IMR-90 (cell line): Measurements from ENCODE around the gene MAP6. TPM values are rescaled to one million over a fixed set of nuclear protein-coding genes. Genes with fewer than 3 reads are reported as not detected.

Experiments used
- ATAC-seq: fragments of 200-7000 bp; cut with Tn5 transposase; 2 replicates; pipeline ENCODE4 v1.9.1; 2020; ENCODE audit warnings: low read depth, mild to moderate bottlenecking, moderate library complexity
- BruUV-seq: library from RNA; stranded (reverse); fragments of 400-500 nt; replicated peaks from 2 replicates; lab custom pipeline; 2021; lab: Mats Ljungman, UMichigan
- CTCF ChIA-PET: fragments of 300-600 bp; formaldehyde crosslinking; extraction: SDS; loops from one replicate; lab custom pipeline; 2021; ENCODE audit warnings: antibody characterized with exemption; lab: Yijun Ruan, JAX
- POLR2A ChIA-PET: fragments of 300-600 bp; sonication (Branson Sonifier 250); formaldehyde crosslinking; loops from one replicate; lab custom pipeline; 2022; ENCODE audit warnings: antibody characterized with exemption; ENCODE audit not compliant: unreplicated experiment; lab: Charles Lee
- DNase-seq: peaks from one replicate; pipeline ENCODE4 v3.0.0; 2013
- H2AFZ ChIP-seq: replicated peaks from 2 replicates; pipeline ENCODE3; 2013; ENCODE audit warnings: low read length, mild to moderate bottlenecking; ENCODE audit not compliant: poor library complexity
- H2AK5ac ChIP-seq: 2 replicates; pipeline ENCODE4 v1.6.1; 2013; ENCODE audit warnings: low read depth, low read length, inconsistent platforms
- H2AK9ac ChIP-seq: replicated peaks from 2 replicates; pipeline ENCODE3; 2013; ENCODE audit warnings: mild to moderate bottlenecking, low read depth, low read length, moderate library complexity; ENCODE audit not compliant: poor library complexity
- H2BK120ac ChIP-seq: 2 replicates; pipeline ENCODE4 v1.6.1; 2013; ENCODE audit warnings: low read depth, low read length, inconsistent platforms
- H2BK15ac ChIP-seq: 3 replicates; pipeline ENCODE4 v1.6.1; 2013; ENCODE audit warnings: low read depth, low read length, inconsistent platforms
- H2BK20ac ChIP-seq: 2 replicates; pipeline ENCODE4 v1.6.1; 2013; ENCODE audit warnings: low read depth, mild to moderate bottlenecking, inconsistent platforms, low read length, moderate library complexity
- H2BK5ac ChIP-seq: 2 replicates; pipeline ENCODE4 v1.6.1; 2013; ENCODE audit warnings: mild to moderate bottlenecking, low read depth, low read length, inconsistent platforms; ENCODE audit not compliant: poor library complexity, severe bottlenecking
- H3K14ac ChIP-seq: replicated peaks from 2 replicates; pipeline ENCODE4 v1.6.1; 2013; ENCODE audit warnings: low read depth, low read length, inconsistent platforms
- H3K18ac ChIP-seq: 2 replicates; pipeline ENCODE4 v1.6.1; 2013; ENCODE audit warnings: low read depth, low read length, control low read depth
- H3K23ac ChIP-seq: 2 replicates; pipeline ENCODE4 v1.6.1; 2013; ENCODE audit warnings: low read depth, low read length, inconsistent platforms
- H3K27ac ChIP-seq: 2 replicates; pipeline ENCODE4 v1.5.1; 2013; ENCODE audit warnings: mild to moderate bottlenecking, control low read depth, low read length; ENCODE audit not compliant: insufficient read depth
- H3K27me3 ChIP-seq: 2 replicates; pipeline ENCODE4 v1.6.1; 2013; ENCODE audit warnings: low read length; ENCODE audit not compliant: control insufficient read depth, insufficient read depth
- H3K36me3 ChIP-seq: 2 replicates; pipeline ENCODE4 v1.6.1; 2013; ENCODE audit warnings: low read length, mixed read lengths; ENCODE audit not compliant: control insufficient read depth, insufficient read depth
- H3K4ac ChIP-seq: 2 replicates; pipeline ENCODE4 v1.6.1; 2013; ENCODE audit warnings: low read depth, low read length, inconsistent platforms
- H3K4me1 ChIP-seq: 2 replicates; pipeline ENCODE4 v1.6.1; 2013; ENCODE audit warnings: low read length, mixed read lengths; ENCODE audit not compliant: control insufficient read depth, insufficient read depth
- H3K4me2 ChIP-seq: 2 replicates; pipeline ENCODE4 v1.6.1; 2013; ENCODE audit warnings: low read depth, mild to moderate bottlenecking, control low read depth, low read length, moderate library complexity
- H3K4me3 ChIP-seq: 2 replicates; pipeline ENCODE4 v1.5.1; 2013; ENCODE audit warnings: low read depth, mild to moderate bottlenecking, control low read depth, low read length, moderate library complexity; ENCODE audit not compliant: insufficient read depth
- H3K56ac ChIP-seq: 2 replicates; pipeline ENCODE4 v1.6.1; 2013; ENCODE audit warnings: low read length, inconsistent platforms; ENCODE audit not compliant: insufficient read depth; ENCODE audit errors: extremely low read depth
- H3K79me1 ChIP-seq, 2 experiments: 2 replicates each; pipeline ENCODE4 v1.6.1; 2013; ENCODE audit warnings: low read length in 2 of 2, inconsistent platforms in 1 of 2, low read depth in 1 of 2
- H3K9ac ChIP-seq: 2 replicates; pipeline ENCODE4 v1.6.1; 2013; ENCODE audit warnings: low read depth, low read length, control low read depth
- H3K9me1 ChIP-seq: 2 replicates; pipeline ENCODE4 v1.6.1; 2013; ENCODE audit warnings: low read length, inconsistent platforms; ENCODE audit not compliant: insufficient read depth
- H3K9me3 ChIP-seq: 2 replicates; pipeline ENCODE4 v1.6.1; 2013; ENCODE audit warnings: low read length; ENCODE audit not compliant: control insufficient read depth, insufficient read depth
- H4K20me1 ChIP-seq: 2 replicates; pipeline ENCODE4 v1.6.1; 2013; ENCODE audit warnings: low read length, inconsistent platforms; ENCODE audit not compliant: insufficient read depth
- H4K5ac ChIP-seq: 2 replicates; pipeline ENCODE4 v1.6.1; 2013; ENCODE audit warnings: mild to moderate bottlenecking, low read depth, low read length, control low read depth
- H4K8ac ChIP-seq, 2 experiments: 2 replicates each; pipeline ENCODE4 v1.6.1; 2013; ENCODE audit warnings: low read depth in 2 of 2, low read length in 2 of 2, control low read depth in 1 of 2, inconsistent platforms in 1 of 2
- H4K91ac ChIP-seq: 2 replicates; pipeline ENCODE4 v1.6.1; 2013; ENCODE audit warnings: low read depth, low read length, inconsistent platforms; ENCODE audit not compliant: insufficient read depth
- BHLHE40 ChIP-seq: fragments of 150-350 bp; IDR thresholded peaks from 2 replicates; pipeline ENCODE4 v1.6.1; 2016; ENCODE audit warnings: mild to moderate bottlenecking, low read depth, low read length
- CEBPB ChIP-seq: IDR thresholded peaks from 2 replicates; pipeline ENCODE4 v1.6.1; 2012; ENCODE audit warnings: low read depth, low read length, improper control_type of control experiment
- CHD1 ChIP-seq: IDR thresholded peaks from 2 replicates; pipeline ENCODE4 v1.6.1; 2012; ENCODE audit warnings: low read depth, low read length, improper control_type of control experiment
- FOS ChIP-seq: fragments of 150-350 bp; IDR thresholded peaks from 2 replicates; pipeline ENCODE4 v1.6.1; 2016; ENCODE audit warnings: low read depth, low read length
- MAFK ChIP-seq: IDR thresholded peaks from 2 replicates; pipeline ENCODE4 v1.6.1; 2012; ENCODE audit warnings: low read depth, low read length, improper control_type of control experiment
- MXI1 ChIP-seq: IDR thresholded peaks from 2 replicates; pipeline ENCODE4 v1.6.1; 2012; ENCODE audit warnings: low read depth, mild to moderate bottlenecking, low read length, moderate library complexity, borderline replicate concordance
- NFE2L2 ChIP-seq: fragments of 150-350 bp; IDR thresholded peaks from 2 replicates; pipeline ENCODE4 v1.6.1; 2016; ENCODE audit warnings: low read depth, mild to moderate bottlenecking, low read length
- POLR2A ChIP-seq: IDR thresholded peaks from 2 replicates; pipeline ENCODE4 v1.6.1; 2012; ENCODE audit warnings: mild to moderate bottlenecking, low read depth, low read length
- RAD21 ChIP-seq: IDR thresholded peaks from 2 replicates; pipeline ENCODE4 v1.6.1; 2012; ENCODE audit warnings: low read length, improper control_type of control experiment
- WGBS, 2 experiments: methylation state at CpG; one replicate each; pipeline versions ENCODE4 v1.1.5 to v1.1.7; 2013; ENCODE audit warnings: missing lambda C conversion rate in 2 of 2; ENCODE audit not compliant: insufficient read length in 1 of 2; ENCODE audit errors: extremely low coverage in 2 of 2; 5-methylcytosine and 5-hydroxymethylcytosine counted together
- dilution Hi-C: fragments of 300-500 bp; cut with HindIII; formaldehyde crosslinking; loops from one replicate; pipeline ENCODE4 v1.14.3; 2018; ENCODE audit warnings: low sequenced_read_pairs; ENCODE audit not compliant: unreplicated experiment
- in situ Hi-C: fragments of 300-500 bp; cut with MboI; formaldehyde crosslinking; loops from 3 replicates; pipeline ENCODE4 v1.14.3; 2019; ENCODE audit warnings: low sequenced_read_pairs, inconsistent platforms, mixed read lengths
- intact Hi-C: fragments of 100-400 bp; cut with micrococcal nuclease; formaldehyde crosslinking; loops from 2 replicates; pipeline ENCODE4 v1.10.0; 2022
- polyA plus RNA-seq, 3 experiments: library from polyadenylated mRNA; depleted of rRNA; stranded (reverse); fragments of >200 nt; gene quantifications; 2 replicates each; pipeline ENCODE4 v1.2.3, GENCODE V29; 2012; ENCODE audit warnings: low replicate concordance in 1 of 3
- total RNA-seq: library from RNA; depleted of rRNA; stranded (reverse); fragments of >200 nt; gene quantifications from 2 replicates; pipeline ENCODE4 v1.2.3, GENCODE V29; 2012
- TF ChIP-seq, protein P1 (sequence below): conservative IDR thresholded peaks from 2 replicates; pipeline ENCODE4 v1.5.1; 2012; ENCODE audit warnings: mild to moderate bottlenecking, low read depth, low read length, improper control_type of control experiment
- TF ChIP-seq, protein P2 (sequence below): fragments of 150-350 bp; IDR thresholded peaks from 2 replicates; pipeline ENCODE4 v1.6.1; 2017; ENCODE audit warnings: mild to moderate bottlenecking, antibody characterized with exemption, low read length, low read depth
- TF ChIP-seq, protein P3 (sequence below): fragments of 150-350 bp; IDR thresholded peaks from 2 replicates; pipeline ENCODE4 v1.6.1; 2016; ENCODE audit warnings: low read depth, mild to moderate bottlenecking, low read length, moderate library complexity, borderline replicate concordance

MAP6 gene
- total and polyA plus RNA-seq, 2 of the 4 experiments (the other 2 are of a cell fraction) = 3.0 to 3.4 TPM

DNA sequence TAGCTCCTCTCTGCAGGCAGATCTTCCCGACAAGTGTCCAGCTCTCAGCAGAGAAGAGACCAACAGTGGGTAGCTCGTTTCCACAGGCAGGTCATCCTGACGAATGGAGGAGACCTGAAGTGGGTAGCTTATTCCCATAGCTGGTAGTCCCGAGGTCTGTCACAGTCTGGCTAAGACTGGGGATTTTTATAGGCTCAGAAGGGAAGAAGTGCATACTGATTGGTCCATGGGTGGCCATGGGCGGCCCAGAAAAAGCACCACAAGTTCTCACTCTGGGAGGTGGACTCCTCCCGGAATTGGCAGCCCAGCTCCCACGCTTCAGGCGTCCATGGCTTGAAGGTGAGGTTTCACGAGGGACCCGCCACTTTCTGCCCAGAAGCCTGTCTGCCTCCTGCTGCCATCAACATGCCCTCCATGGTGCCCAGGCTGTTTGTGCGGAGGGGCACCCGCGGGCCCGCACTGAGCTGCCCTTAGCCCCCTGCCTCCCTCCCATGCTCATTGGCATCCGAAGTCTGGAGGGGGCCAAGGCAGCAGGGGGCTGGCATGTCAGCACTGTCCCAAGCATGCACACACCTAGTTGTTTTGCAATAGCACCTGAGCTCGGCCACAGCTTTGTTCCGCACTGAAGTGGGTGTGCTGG, 9.9 kb upstream of the MAP6 start:
- Histone ChIP-seq H4K8ac (no peak overlapping the region), H4K91ac (no peak overlapping the region), H3K18ac (no peak overlapping the region), H3K4me2 (no peak overlapping the region), H3K36me3 (no peaks in the 10 kb centered on the region), H3K4me1 (no peaks in the 10 kb centered on the region), H2AK9ac (no peak overlapping the region), H3K9ac (no peak overlapping the region), H3K4ac (no peak overlapping the region), H3K23ac (no peak overlapping the region), H3K27me3 (peaks cover 28% of the 10 kb centered on the region), H3K9me3 (peaks cover 4% of the 10 kb centered on the region), H2AFZ (no peak overlapping the region), H4K5ac (no peak overlapping the region), H3K27ac (no peak overlapping the region), H2BK15ac (no peak overlapping the region), H4K20me1 (no peaks in the 10 kb centered on the region), H2AK5ac (no peak overlapping the region), H3K4me3 (no peak overlapping the region), H2BK5ac (no peak overlapping the region), H3K14ac (no peak overlapping the region), H2BK20ac (no peak overlapping the region), H2BK120ac (no peak overlapping the region), H3K79me1 (no peaks in the 10 kb centered on the region), H3K9me1 (no peaks in the 10 kb centered on the region), H3K56ac (no peak overlapping the region)
- 76% methylated on average over 10 of the region's 17 CpGs; no CpG with 5 or more reads in 1 of the 2 experiments for WGBS, 2 experiments
- BruUV-seq = no TSS peak
- no peak for ATAC-seq
- TF ChIP-seq BHLHE40 (no peak), RAD21 (no peak), MAFK (no peak), FOS (no peak), CEBPB (no peak), POLR2A (no peak), NFE2L2 (no peak), CHD1 (no peak), MXI1 (no peak)
- TF ChIP-seq, protein P1, sequence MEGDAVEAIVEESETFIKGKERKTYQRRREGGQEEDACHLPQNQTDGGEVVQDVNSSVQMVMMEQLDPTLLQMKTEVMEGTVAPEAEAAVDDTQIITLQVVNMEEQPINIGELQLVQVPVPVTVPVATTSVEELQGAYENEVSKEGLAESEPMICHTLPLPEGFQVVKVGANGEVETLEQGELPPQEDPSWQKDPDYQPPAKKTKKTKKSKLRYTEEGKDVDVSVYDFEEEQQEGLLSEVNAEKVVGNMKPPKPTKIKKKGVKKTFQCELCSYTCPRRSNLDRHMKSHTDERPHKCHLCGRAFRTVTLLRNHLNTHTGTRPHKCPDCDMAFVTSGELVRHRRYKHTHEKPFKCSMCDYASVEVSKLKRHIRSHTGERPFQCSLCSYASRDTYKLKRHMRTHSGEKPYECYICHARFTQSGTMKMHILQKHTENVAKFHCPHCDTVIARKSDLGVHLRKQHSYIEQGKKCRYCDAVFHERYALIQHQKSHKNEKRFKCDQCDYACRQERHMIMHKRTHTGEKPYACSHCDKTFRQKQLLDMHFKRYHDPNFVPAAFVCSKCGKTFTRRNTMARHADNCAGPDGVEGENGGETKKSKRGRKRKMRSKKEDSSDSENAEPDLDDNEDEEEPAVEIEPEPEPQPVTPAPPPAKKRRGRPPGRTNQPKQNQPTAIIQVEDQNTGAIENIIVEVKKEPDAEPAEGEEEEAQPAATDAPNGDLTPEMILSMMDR = no peak
- TF ChIP-seq, protein P2, sequence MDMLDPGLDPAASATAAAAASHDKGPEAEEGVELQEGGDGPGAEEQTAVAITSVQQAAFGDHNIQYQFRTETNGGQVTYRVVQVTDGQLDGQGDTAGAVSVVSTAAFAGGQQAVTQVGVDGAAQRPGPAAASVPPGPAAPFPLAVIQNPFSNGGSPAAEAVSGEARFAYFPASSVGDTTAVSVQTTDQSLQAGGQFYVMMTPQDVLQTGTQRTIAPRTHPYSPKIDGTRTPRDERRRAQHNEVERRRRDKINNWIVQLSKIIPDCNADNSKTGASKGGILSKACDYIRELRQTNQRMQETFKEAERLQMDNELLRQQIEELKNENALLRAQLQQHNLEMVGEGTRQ = no peak
- TF ChIP-seq, protein P3, sequence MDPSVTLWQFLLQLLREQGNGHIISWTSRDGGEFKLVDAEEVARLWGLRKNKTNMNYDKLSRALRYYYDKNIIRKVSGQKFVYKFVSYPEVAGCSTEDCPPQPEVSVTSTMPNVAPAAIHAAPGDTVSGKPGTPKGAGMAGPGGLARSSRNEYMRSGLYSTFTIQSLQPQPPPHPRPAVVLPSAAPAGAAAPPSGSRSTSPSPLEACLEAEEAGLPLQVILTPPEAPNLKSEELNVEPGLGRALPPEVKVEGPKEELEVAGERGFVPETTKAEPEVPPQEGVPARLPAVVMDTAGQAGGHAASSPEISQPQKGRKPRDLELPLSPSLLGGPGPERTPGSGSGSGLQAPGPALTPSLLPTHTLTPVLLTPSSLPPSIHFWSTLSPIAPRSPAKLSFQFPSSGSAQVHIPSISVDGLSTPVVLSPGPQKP = no peak
- dilution Hi-C loops (no loop called here), in situ Hi-C loops (no loop called here), intact Hi-C loops (no loop called here)
- ChIA-PET CTCF (interaction anchor here (1.2 kb wide), 1 partner anchor 28 kb away, joined by 3 read pairs; no protein-coding TSS in a partner anchor), POLR2A (no interaction called here)
- DNase-seq = no peak
